Inflammatory macrophage treated with lipopolysaccharide for 1 hour (primary cell): ENCODE results near the gene TSPAN5.

Experiments
- DNase-seq, 2 donors: peaks; one replicate each; pipeline ENCODE4 v3.0.0-alpha.2; 2020 to 2022

The TSPAN5 gene

GRCh38 chr4:98581126-98581525 lies 77.3 kb downstream of the TSPAN5 start:
- DNase-seq: no peak

GRCh38 chr4:98577956-98578355 lies 80.5 kb downstream of the TSPAN5 start:
- DNase-seq: no peak

GRCh38 chr4:98574816-98575215 lies 83.6 kb downstream of the TSPAN5 start:
- DNase-seq: no peak

GRCh38 chr4:98573791-98574190 lies 84.6 kb downstream of the TSPAN5 start:
- DNase-seq: no peak

- no peak for DNase-seq
These were observed 85.7 kb downstream of the TSPAN5 start for GRCh38 chr4:98572697-98573096.

GRCh38 chr4:98571161-98571786 lies 87.1 kb downstream of the TSPAN5 start:
- no peak for DNase-seq

GRCh38 chr4:98570151-98570797 lies 88.1 kb downstream of the TSPAN5 start:
- DNase-seq: no peak

- no peak for DNase-seq
These were observed 89.3 kb downstream of the TSPAN5 start for GRCh38 chr4:98568941-98569663.

- DNase-seq: no peak
These were observed 90.8 kb downstream of the TSPAN5 start for GRCh38 chr4:98567611-98568010.

GRCh38 chr4:98566361-98567008 lies 91.9 kb downstream of the TSPAN5 start:
- no peak for DNase-seq

GRCh38 chr4:98565681-98566301 lies 92.6 kb downstream of the TSPAN5 start:
- no peak for DNase-seq

GRCh38 chr4:98564852-98565251 lies 93.6 kb downstream of the TSPAN5 start:
- DNase-seq: no peak

- DNase-seq: no peak
These were observed 98.1 kb downstream of the TSPAN5 start for GRCh38 chr4:98560321-98560720.

- DNase-seq: no peak
These were observed 99.8 kb downstream of the TSPAN5 start for GRCh38 chr4:98558471-98559169.

- no peak for DNase-seq
These were observed 101.1 kb downstream of the TSPAN5 start for GRCh38 chr4:98557194-98557892.

GRCh38 chr4:98556451-98556850 lies 102.0 kb downstream of the TSPAN5 start:
- DNase-seq: no peak

- no peak for DNase-seq
These were observed 102.5 kb downstream of the TSPAN5 start for GRCh38 chr4:98555798-98556445.

GRCh38 chr4:98546910-98547594 lies 111.4 kb downstream of the TSPAN5 start:
- DNase-seq: no peak

- DNase-seq: no peak
These were observed 113.5 kb downstream of the TSPAN5 start for GRCh38 chr4:98544818-98545414.

GRCh38 chr4:98544141-98544817 lies 114.1 kb downstream of the TSPAN5 start:
- no peak for DNase-seq
